HG03521 (cell line): Measurements from ENCODE around the gene MYO5A.
A peak's percentile ranks its signal among the peaks of the same experiment; 100 is the strongest.
"Not testable (repeated sequence)": the region's sequence is repeated elsewhere in the genome, so short reads cannot be mapped to it uniquely, and the experiment has no call there.

Source experiments
- ATAC-seq: cut with Tn5 transposase; IDR thresholded peaks from one replicate; pipeline ENCODE4 v1.9.1; 2021; ENCODE audit warnings: mild to moderate bottlenecking, moderate library complexity; ENCODE audit not compliant: unreplicated experiment

The MYO5A gene

DNA sequence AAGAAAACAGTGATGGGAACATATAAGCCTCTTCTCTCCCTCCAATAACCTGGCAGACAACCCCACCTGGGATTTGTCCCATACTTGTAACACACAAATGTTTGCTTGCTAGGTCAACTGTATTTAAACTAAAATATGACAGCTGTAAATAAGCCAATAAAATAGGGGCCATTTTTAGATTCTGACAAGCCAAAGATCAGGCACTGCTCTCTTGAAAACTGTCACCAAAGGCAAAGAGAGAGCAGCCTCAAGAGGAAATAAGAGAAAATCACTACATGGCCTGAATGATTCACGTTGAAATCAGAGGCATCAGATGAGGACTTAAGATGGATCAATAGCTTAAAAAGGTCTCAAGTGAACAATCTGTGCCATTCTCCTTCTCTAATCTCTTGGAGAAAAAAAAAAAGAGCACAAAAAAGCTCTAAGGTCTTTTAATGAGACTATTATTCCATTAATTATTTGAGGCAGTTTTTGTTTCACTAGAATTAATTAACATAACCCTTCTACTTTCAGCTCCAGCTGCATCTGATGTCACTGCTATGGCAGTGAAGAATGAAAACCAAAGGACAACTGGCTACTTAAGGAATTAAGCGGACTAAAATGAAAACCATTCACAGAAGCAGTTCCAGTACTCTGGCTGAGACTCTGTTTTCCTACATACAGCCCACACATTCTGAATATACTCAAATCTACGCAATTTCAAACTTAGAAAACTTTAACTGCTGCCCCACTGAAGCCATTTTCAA lies 19.0 kb downstream of the MYO5A start:
- no peak for ATAC-seq

GRCh38 chr15:52506549-52506948 lies 22.1 kb downstream of the MYO5A start:
- ATAC-seq: no peak

DNA sequence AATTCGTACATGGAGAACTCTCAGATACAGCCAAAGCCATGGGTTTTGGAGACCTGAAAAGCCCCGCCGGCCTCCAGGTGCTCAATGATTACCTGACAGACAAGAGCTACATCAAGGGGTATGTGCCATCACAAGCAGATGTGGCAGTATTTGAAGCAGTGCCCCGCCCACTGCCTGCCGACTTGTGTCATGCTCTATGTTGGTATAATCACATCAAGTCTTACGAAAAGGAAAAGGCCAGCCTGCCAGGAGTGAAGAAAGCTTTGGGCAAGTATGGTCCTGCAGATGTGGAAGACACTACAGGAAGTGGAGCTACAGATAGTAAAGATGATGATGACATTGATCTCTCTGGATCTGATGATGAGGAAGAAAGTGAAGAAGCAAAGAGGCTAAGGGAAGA lies 23.5 kb downstream of the MYO5A start:
- ATAC-seq: no peak

DNA sequence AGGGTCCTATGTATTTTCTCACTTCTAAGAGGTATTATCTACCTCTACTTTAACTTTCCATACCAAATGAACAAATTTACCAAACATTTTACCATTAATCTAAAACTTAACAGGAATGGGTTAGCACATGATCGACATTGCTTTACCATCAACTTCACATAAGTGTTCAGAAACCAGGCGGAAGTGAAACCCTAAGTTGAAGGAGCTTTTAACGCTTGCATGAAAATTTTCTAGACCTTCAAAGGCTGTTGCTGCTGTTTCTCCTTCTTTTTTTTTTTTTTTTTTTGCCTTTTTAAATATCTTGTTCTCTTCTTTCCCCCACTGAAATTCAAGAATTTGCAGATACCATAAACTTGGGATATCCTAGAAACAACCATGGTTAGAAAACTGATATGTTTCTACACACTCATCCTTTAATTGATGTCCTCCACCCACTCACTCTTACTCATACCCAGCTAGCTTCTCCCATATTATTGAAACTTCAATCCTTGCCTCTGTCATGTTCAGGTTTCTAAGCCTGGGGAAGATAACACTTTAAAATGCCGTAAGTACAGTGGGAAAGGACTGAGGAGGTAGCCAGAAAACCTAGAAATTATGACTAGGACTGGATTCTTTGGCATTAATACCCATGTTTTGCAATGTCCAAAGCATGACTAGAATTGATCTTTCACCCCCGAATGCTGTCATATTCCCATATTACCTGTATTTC lies 24.7 kb downstream of the MYO5A start:
- ATAC-seq: peak; percentile 59

- ATAC-seq: no peak
Observed at GRCh38 chr15:52502608-52503007, 26.1 kb downstream of the MYO5A start.

DNA sequence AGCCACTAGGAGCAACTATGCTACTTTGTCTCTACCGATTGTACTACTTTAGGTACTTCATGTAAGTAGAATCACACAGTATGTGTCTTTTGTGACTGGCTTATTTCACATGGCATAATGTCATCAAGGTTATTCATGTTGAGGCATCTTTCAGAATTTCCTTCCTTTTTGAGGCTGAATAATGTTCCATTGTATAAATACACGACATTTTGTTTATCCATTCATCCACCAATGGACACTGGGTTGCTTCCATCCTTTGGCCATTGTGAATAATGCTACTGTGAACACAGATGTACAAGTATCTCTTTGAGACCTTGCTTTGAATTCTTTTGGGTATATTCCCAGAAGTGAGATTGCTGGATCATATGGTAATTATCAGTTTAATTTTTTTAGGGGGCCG lies 29.2 kb downstream of the MYO5A start:
- ATAC-seq: no peak

- ATAC-seq: no peak
Observed at GRCh38 chr15:52498706-52499105, 30.0 kb downstream of the MYO5A start.

GRCh38 chr15:52496776-52497470 lies 31.8 kb downstream of the MYO5A start:
- no peak for ATAC-seq

GRCh38 chr15:52496175-52496574 lies 32.5 kb downstream of the MYO5A start:
- no peak for ATAC-seq

DNA sequence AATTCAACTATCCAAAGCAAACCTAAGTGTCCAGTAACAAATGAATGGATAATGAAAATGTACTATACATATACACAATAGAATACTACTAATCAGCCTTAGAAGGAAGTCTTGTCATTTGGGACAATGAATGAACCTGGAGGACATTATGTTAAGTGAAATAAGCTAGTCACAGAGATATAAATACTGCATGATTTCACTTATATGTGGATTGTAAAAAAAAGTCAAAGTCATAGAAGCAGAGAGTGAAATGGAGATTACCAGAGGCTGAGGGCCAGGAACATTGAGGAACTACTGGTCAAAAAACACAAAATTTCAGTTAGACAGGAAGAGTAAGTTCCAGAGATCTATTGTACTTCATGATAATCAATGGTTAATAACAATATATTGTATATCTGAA lies 33.6 kb downstream of the MYO5A start:
- ATAC-seq: no peak

- ATAC-seq: no peak
Observed at GRCh38 chr15:52493968-52494367, 34.7 kb downstream of the MYO5A start.

DNA sequence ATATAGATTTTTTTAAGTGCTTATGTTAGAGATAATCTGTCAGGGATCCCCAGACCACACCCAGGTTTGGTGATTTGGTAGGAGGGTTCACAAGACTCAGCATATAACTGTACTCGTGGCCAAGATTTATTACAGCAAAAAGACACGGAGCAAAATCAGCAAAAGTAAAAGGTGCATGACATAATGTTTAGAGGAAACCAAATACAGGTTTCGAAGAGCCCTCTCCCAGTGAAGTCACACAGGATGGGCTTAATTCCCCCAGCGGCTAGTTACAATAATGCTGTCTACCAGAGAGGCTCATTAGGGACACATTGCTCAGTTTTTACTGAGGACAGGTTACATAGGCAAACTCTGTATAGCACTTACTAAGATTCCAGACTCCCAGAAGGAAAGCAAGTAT lies 36.5 kb downstream of the MYO5A start:
- no peak for ATAC-seq

DNA sequence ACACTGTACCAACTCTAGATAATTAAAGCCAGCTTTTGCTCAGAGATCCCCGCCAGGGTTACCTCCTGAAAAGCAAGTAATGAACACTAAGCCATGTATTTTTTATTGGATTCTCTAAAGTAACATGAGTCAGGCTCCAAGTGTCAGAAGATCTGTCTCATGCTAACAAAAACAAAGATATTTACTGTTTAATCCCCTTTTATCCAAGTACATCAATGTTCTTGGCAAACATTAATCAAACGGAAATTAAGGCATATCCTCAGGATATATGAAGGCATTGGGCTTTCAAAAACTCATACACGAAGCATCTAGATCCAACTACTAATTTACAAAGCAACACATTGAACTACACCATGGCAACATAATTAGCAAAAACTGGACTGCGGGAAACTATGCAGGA lies 37.2 kb downstream of the MYO5A start:
- ATAC-seq: no peak

- not testable (repeated sequence) for ATAC-seq
Observed at GRCh38 chr15:52489430-52489829, 39.2 kb downstream of the MYO5A start.

GRCh38 chr15:52488830-52489229 lies 39.9 kb downstream of the MYO5A start:
- no peak for ATAC-seq

DNA sequence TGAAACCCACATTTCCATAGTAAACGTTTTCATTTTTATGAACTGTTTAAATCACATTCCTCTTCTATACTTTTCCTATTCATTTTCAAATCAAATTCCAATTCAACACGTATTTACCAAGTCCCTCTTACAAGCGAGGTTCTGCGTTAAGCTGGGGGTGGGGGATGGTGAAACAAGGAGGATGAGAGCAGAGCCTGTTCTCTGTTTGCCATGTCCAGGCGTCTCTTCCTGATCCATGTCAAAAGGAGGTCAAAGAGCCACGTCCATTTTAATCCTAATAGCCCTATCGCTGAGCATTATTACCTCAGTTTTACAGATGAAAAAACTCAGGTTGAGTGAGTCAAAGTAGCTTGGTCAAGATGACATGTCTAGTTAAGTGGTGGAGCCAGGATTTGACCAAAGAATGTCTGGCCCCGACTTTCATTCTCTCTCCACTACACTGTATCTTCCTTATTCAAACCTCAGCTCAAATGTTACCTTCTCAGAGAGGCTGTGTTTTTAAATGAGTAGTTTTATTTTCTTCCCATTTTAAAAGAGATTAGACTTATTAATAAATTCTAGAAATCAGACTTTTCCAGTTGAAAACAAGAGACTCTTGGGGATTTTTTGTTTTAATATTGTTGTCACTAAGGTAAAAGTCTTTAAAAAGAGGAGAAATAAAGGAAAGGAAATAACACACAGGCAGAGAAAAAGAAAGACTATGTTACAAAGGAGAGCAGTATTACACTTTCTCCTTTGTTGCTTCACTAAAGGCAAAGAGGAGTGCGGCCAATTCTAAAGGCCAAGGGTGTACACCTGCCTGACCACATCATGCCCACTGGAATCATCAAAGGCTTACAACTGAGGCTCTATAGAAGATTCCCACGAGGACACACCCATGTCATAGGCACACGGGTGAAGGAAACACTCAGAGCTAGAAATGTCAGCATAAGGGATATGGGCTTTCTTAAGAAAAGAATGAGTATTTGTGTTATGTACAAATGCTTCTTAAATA lies 42.4 kb downstream of the MYO5A start:
- ATAC-seq: no peak

GRCh38 chr15:52485290-52485689 lies 43.4 kb downstream of the MYO5A start:
- no peak for ATAC-seq

DNA sequence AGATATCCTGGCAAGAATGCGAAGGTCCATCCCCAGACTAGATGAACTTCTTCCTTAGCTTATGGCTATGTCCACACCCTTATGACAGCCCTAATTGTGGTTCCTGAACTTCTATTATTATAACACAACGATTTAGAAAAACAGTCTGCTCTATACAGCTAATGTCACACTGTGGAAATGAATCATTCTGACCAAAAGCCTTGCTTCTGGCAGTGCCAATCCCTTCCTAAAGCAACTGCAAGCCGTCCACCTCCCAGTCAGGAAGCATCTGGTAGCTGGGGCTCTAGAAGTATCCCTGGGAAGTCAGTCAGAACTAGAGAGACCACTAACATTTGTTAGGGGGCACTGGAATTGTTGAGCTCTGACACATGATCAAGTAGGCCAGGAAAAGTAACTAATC lies 45.0 kb downstream of the MYO5A start:
- no peak for ATAC-seq

- peak; percentile 97 for ATAC-seq
Observed at GRCh38 chr15:52481915-52482314, 46.8 kb downstream of the MYO5A start.

- ATAC-seq: no peak
Observed at GRCh38 chr15:52480990-52481389, 47.7 kb downstream of the MYO5A start.

DNA sequence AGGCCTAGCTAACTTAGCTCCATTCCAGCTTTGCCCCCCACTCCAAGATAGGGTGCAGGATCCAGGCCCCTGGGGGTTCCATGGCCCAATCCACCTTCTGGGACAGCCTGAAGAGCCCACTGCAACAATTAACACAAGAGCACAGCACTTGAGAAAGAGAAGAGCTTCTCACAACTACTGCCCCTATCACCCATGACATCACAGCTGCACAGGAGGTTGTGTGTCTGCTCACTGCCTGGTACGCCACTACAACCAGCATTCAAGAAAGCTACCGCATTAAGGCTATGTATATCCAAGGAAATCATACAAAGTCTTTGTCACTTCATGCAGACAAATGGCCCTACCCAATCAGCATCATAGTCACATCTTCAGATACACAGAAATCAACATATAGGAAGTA lies 62.0 kb downstream of the MYO5A start:
- ATAC-seq: no peak
